Loucy (cell line): ENCODE measurements around the gene PROS1.

ENCODE experiments used
- H2AFZ ChIP-seq: fragments of 200-600 bp; sonication (generic); 2 replicates; pipeline ENCODE4 v1.6.0; 2016; ENCODE audit warnings: antibody characterized with exemption, mild to moderate bottlenecking, low read length, moderate library complexity
- H3F3A ChIP-seq: fragments of 200-600 bp; 2 replicates; pipeline ENCODE4 v1.6.0; 2016; ENCODE audit warnings: antibody characterized with exemption, low read depth, mild to moderate bottlenecking
- H3K27me3 ChIP-seq: fragments of 200-600 bp; sonication (generic); 2 replicates; pipeline ENCODE4 v1.6.1; 2014; ENCODE audit warnings: low read length, mild to moderate bottlenecking; ENCODE audit not compliant: insufficient read depth, poor library complexity, severe bottlenecking
- H3K36me3 ChIP-seq: fragments of 200-600 bp; sonication (generic); 2 replicates; pipeline ENCODE4 v1.6.1; 2016; ENCODE audit warnings: low read length; ENCODE audit not compliant: insufficient read depth
- H3K4me1 ChIP-seq: fragments of 200-600 bp; sonication (generic); 2 replicates; pipeline ENCODE4 v1.5.1; 2014; ENCODE audit warnings: low read length, mild to moderate bottlenecking; ENCODE audit not compliant: insufficient read depth, poor library complexity, severe bottlenecking
- H3K4me2 ChIP-seq: fragments of 200-600 bp; sonication (generic); 2 replicates; pipeline ENCODE4 v1.6.0; 2014; ENCODE audit warnings: antibody characterized with exemption, low read length, low read depth, mild to moderate bottlenecking; ENCODE audit not compliant: poor library complexity, severe bottlenecking
- H3K4me3 ChIP-seq: fragments of 200-600 bp; sonication (generic); 2 replicates; pipeline ENCODE4 v1.5.1; 2014; ENCODE audit warnings: low read length, mild to moderate bottlenecking, mixed read lengths; ENCODE audit not compliant: poor library complexity, severe bottlenecking
- H3K79me2 ChIP-seq: fragments of 200-600 bp; sonication (generic); 2 replicates; pipeline ENCODE4 v1.6.1; 2014; ENCODE audit warnings: low read length; ENCODE audit not compliant: insufficient read depth
- H3K9ac ChIP-seq: fragments of 200-600 bp; sonication (generic); 2 replicates; pipeline ENCODE4 v1.6.0; 2014; ENCODE audit warnings: mild to moderate bottlenecking, low read depth, low read length, moderate library complexity; ENCODE audit not compliant: poor library complexity, severe bottlenecking
- H3K9me2 ChIP-seq: fragments of 200-600 bp; sonication (generic); replicated peaks from 2 replicates; pipeline ENCODE4 v1.6.1; 2016; ENCODE audit warnings: low read depth, low read length, mixed read lengths
- H3K9me3 ChIP-seq: fragments of 200-600 bp; sonication (generic); 2 replicates; pipeline ENCODE4 v1.6.1; 2014; ENCODE audit warnings: mild to moderate bottlenecking, antibody characterized with exemption, low read length, low read depth; ENCODE audit not compliant: insufficient read depth
- H4K20me1 ChIP-seq: fragments of 200-600 bp; sonication (generic); 2 replicates; pipeline ENCODE4 v1.6.0; 2014; ENCODE audit warnings: antibody characterized with exemption, low read length, mild to moderate bottlenecking; ENCODE audit not compliant: insufficient read depth, poor library complexity, severe bottlenecking
- CTCF ChIP-seq: fragments of 200-600 bp; sonication (generic); conservative IDR thresholded peaks from 2 replicates; pipeline ENCODE4 v1.5.1; 2014; ENCODE audit warnings: mild to moderate bottlenecking, antibody characterized with exemption, low read length
- EZH2phosphoT487 ChIP-seq: fragments of 200-600 bp; IDR thresholded peaks from 2 replicates; pipeline ENCODE4 v1.6.1; 2018; ENCODE audit warnings: antibody characterized with exemption, mild to moderate bottlenecking, moderate library complexity, borderline replicate concordance

Gene PROS1

GRCh38 chr3:93936549-93936948 is 37.1 kb downstream of the PROS1 start:
- Histone ChIP-seq H3K4me1 (no peaks in the 10 kb centered on the region), H3K4me2 (no peak overlapping the region), H2AFZ (no peak overlapping the region), H3K9me2 (no peaks in the 10 kb centered on the region), H3K9me3 (no peaks in the 10 kb centered on the region; the same call in 1 of the 2 replicates), H3F3A (no peaks in the 10 kb centered on the region), H3K4me3 (no peak overlapping the region), H3K36me3 (no peaks in the 10 kb centered on the region), H3K79me2 (no peaks in the 10 kb centered on the region), H3K27me3 (no peaks in the 10 kb centered on the region), H4K20me1 (no peaks in the 10 kb centered on the region), H3K9ac (no peak overlapping the region)
- no peak for TF ChIP-seq EZH2phosphoT487
- no peak for TF ChIP-seq CTCF

GRCh38 chr3:93934366-93935046 is 39.2 kb downstream of the PROS1 start:
- TF ChIP-seq EZH2phosphoT487 (no peak), CTCF (no peak)
- Histone ChIP-seq H3K4me3 (no peak overlapping the region), H3K79me2 (no peaks in the 10 kb centered on the region), H3K9me2 (no peaks in the 10 kb centered on the region), H3K9me3 (no peaks in the 10 kb centered on the region; the same call in 1 of the 2 replicates), H3K9ac (no peak overlapping the region), H4K20me1 (no peaks in the 10 kb centered on the region), H3K27me3 (no peaks in the 10 kb centered on the region), H3K4me2 (no peak overlapping the region), H3K4me1 (no peaks in the 10 kb centered on the region), H3F3A (no peaks in the 10 kb centered on the region), H2AFZ (no peak overlapping the region), H3K36me3 (no peaks in the 10 kb centered on the region)

GRCh38 chr3:93931597-93932229 is 42.0 kb downstream of the PROS1 start:
- Histone ChIP-seq H3K36me3 (no peaks in the 10 kb centered on the region), H3K4me3 (no peak overlapping the region), H3K27me3 (no peaks in the 10 kb centered on the region), H2AFZ (no peak overlapping the region), H3K4me2 (no peak overlapping the region), H3F3A (no peaks in the 10 kb centered on the region), H3K9ac (no peak overlapping the region), H3K4me1 (no peaks in the 10 kb centered on the region), H3K9me2 (no peaks in the 10 kb centered on the region), H3K79me2 (no peaks in the 10 kb centered on the region), H4K20me1 (no peaks in the 10 kb centered on the region), H3K9me3 (no peaks in the 10 kb centered on the region; the same call in 1 of the 2 replicates)
- no peak for TF ChIP-seq EZH2phosphoT487
- TF ChIP-seq CTCF: no peak
